GM18868 (cell line): ENCODE data around the gene CSGALNACT2.

ENCODE experiments used
- ATAC-seq: cut with Tn5 transposase; IDR thresholded peaks from one replicate; pipeline ENCODE4 v1.9.1; 2021; ENCODE audit warnings: mild to moderate bottlenecking, moderate library complexity; ENCODE audit not compliant: unreplicated experiment

The CSGALNACT2 gene

GRCh38 chr10:43200538-43201390 lies 62.5 kb downstream of the CSGALNACT2 start:
- no peak for ATAC-seq

- no peak for ATAC-seq
Measured at GRCh38 chr10:43201545-43202131, 63.4 kb downstream of the CSGALNACT2 start.

- ATAC-seq: peak; percentile 59
Measured at GRCh38 chr10:43202224-43202656, 64.0 kb downstream of the CSGALNACT2 start.

GRCh38 chr10:43202657-43203447 lies 64.6 kb downstream of the CSGALNACT2 start:
- ATAC-seq: peak; percentile 35

GRCh38 chr10:43203448-43204041 lies 65.3 kb downstream of the CSGALNACT2 start:
- ATAC-seq: no peak

GRCh38 chr10:43204042-43204942 lies 66.0 kb downstream of the CSGALNACT2 start:
- ATAC-seq: no peak

- ATAC-seq: peak; percentile 80
Measured at GRCh38 chr10:43204943-43205671, 66.9 kb downstream of the CSGALNACT2 start.

- ATAC-seq: no peak
Measured at GRCh38 chr10:43205681-43206390, 67.6 kb downstream of the CSGALNACT2 start.

- no peak for ATAC-seq
Measured at GRCh38 chr10:43206391-43207235, 68.4 kb downstream of the CSGALNACT2 start.

GRCh38 chr10:43208147-43209073 lies 70.2 kb downstream of the CSGALNACT2 start:
- no peak for ATAC-seq

- no peak for ATAC-seq
Measured at GRCh38 chr10:43209074-43209455, 70.8 kb downstream of the CSGALNACT2 start.

GRCh38 chr10:43209651-43210141 lies 71.5 kb downstream of the CSGALNACT2 start:
- ATAC-seq: no peak

- no peak for ATAC-seq
Measured at GRCh38 chr10:43210556-43210955, 72.3 kb downstream of the CSGALNACT2 start.

- ATAC-seq: no peak
Measured at GRCh38 chr10:43211030-43211429, 72.8 kb downstream of the CSGALNACT2 start.

- no peak for ATAC-seq
Measured at GRCh38 chr10:43211431-43212042, 73.3 kb downstream of the CSGALNACT2 start.

GRCh38 chr10:43212043-43212721 lies 73.9 kb downstream of the CSGALNACT2 start:
- ATAC-seq: no peak
